GM13977 (cell line): ENCODE data around the gene PAM.

Source experiments
- DNase-seq: peaks from one replicate; pipeline ENCODE4 v3.0.0; 2012; ENCODE audit warnings: low spot score
- CTCF ChIP-seq: IDR thresholded peaks from 2 replicates; pipeline ENCODE4 v1.5.1; 2012; ENCODE audit warnings: mild to moderate bottlenecking, control low read depth; ENCODE audit not compliant: insufficient read depth; ENCODE audit errors: extremely low read depth, missing control alignments
- in situ Hi-C: fragments of 300-500 bp; cut with MboI; formaldehyde crosslinking; loops from one replicate; pipeline ENCODE4 v1.12.0; 2022; ENCODE audit warnings: low sequenced_read_pairs, low pct_unique_long_range_greater_than_20kb, mixed read lengths, inconsistent platforms; ENCODE audit not compliant: unreplicated experiment

The PAM gene

GRCh38 chr5:102856389-102856777 is 101.3 kb downstream of the PAM start:
- in situ Hi-C loops, result no loop called here
- DNase-seq, result no peak
- TF ChIP-seq CTCF, result no peak

DNA sequence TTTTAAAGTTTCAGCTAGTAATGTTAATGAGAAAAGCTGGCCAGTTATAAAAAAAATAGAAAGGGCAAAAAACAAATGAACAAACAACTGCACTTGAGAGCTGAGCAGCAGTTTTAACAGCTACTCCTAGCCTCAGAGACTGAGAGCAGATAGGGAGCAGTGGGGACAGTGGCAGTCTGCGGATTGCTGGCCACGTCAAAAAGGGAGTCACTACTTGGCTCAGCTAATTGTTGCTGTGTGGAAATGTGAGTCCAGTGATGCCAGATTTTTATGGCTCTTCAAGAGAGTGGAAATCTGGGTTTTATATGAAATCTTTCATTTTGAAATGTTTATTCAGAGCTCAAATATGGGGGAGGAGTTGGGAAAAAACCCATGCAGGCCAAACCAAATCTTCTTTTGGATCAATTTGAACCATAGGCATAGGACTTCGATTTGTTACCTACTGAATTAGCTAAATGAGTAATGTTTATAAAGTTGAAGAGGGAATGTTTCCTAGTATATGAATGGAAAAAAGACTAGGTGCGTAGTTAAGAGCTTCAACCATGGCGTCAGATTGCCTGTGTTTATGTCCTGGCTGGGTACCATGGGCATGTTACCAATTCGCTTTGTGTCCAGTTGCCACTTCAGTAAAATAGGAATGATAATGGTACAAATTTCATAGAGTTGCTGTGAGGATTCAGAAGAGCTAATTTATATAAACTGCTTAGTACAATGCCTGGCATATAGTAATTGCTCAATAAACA is 102.1 kb downstream of the PAM start:
- no peak for DNase-seq
- TF ChIP-seq CTCF, result no peak
- in situ Hi-C loops, result no loop called here

DNA sequence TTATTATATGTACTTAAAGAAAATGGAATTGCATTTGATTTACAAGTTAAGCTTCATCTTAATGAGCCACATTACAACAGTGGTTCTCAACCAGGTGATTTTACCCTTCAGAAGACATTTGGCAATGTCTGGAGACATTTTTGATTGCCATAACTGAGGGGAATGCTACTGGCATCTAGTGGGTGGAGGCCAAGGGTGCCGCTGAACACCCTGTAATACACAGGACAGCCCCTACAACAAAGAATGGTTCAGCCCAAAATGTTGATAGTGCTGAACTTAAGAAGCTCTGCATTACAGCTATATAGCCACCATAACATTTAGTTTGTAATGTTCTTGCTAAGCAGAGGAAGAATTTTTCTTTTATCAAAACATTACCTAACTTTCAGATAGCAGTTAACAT is 103.1 kb downstream of the PAM start:
- in situ Hi-C loops, result no loop called here
- TF ChIP-seq CTCF, result no peak
- no peak for DNase-seq

DNA sequence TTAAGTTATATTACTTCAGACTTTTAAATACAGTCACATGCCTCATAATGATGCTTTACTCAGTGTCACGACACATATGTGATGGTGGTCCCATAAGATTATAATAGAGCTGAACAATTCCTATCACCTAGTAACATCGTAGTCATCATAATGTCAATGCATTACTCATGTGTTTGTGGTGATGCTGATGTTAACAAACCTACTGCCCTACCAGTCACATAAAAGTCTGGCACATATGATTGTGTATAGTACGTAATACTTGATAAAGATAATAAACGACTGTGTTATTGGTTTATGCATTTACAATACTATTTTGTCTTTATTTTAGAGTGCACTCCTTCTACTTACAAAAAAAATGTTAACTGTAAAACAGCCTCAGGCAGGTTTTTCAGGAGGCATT is 103.7 kb downstream of the PAM start:
- DNase-seq, result no peak
- in situ Hi-C loops, result no loop called here
- TF ChIP-seq CTCF, result no peak

DNA sequence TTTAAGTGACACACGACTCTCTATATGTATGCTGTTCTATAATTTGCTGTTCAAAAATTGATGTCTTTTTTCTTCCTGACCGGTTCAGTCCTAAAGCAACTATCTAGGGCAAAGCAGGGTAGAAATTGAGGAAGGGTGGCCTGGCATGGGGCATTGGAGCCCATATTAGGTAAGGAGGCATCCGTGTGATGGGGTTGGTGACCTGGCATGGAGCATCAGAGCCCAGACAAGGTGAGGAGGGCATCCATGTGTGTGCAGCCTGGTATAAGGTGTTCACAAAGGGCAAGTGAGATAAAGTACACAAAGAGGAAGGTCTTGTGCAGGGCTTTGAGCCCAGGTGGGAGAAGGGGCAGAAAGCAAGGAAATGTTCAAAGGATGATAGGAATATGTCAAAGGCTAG is 104.9 kb downstream of the PAM start:
- in situ Hi-C loops, result no loop called here
- TF ChIP-seq CTCF, result no peak
- no peak for DNase-seq

DNA sequence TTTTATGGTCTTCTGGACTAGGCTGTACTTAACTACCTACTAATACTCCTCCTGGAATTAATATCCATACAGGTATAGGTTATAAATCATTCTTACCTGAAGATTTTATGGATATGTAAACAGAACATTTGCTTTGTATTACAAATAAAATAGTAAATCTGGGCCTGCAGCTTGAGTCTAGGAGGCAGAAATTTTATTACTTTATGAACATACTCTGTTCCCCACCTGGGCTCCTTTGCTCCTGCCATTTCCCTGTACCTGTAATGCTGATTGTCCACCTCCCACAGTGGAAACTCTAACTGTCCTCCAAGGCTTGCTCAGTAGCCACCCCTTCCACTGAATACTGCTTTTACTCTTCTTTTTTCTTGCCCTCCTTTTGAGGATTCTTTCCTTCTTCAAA is 108.0 kb downstream of the PAM start:
- DNase-seq, result no peak
- TF ChIP-seq CTCF, result no peak
- in situ Hi-C loops, result no loop called here
